ENCODE data around the gene LIMD2. TPM values are rescaled to one million over a fixed set of nuclear protein-coding genes. Genes with fewer than 3 reads are reported as not detected.

LIMD2 gene
- total RNA-seq, 4 donors from 2014 or later: 3.9 to 10.7 (median 7.2) TPM

- Histone ChIP-seq H3K36me3 (peaks cover 16 to 17% of the 10 kb centered on the region in 2 donors), H3K9me3 (no peaks in the 10 kb centered on the region), H3K4me1 (no peaks in the 10 kb centered on the region), H3K4me3 (replicated peaks in 1 of 3) (no peak overlapping the region), H3K27me3 (no peaks in the 10 kb centered on the region), H3K27ac (no peak overlapping the region)
- 67 to 72% methylated on average over 5 of the region's 5 CpGs for WGBS, 2 donors
- TF ChIP-seq CTCF (IDR thresholded peaks at IDR 0.05): no peak
- TF ChIP-seq POLR2A (IDR thresholded peaks at IDR 0.05): no peak
- no peak for DNase-seq
- intact Hi-C loops (cut with DNase I): no loop called here
Observed at GRCh38 chr17:63665527-63666214, 34.3 kb downstream of the LIMD2 start.

- Histone ChIP-seq H3K36me3 (no peaks in the 10 kb centered on the region), H3K27me3 (no peaks in the 10 kb centered on the region)
- intact Hi-C loops (cut with DNase I): no loop called here
Observed at GRCh38 chr17:63659850-63660249, 40.1 kb downstream of the LIMD2 start.

GRCh38 chr17:63658366-63658765 is 41.6 kb downstream of the LIMD2 start:
- WGBS, 2 donors: 31 to 86% methylated on average over 1 of the region's 1 CpG
- intact Hi-C loops (cut with DNase I): no loop called here
- Histone ChIP-seq H3K4me3 (replicated peaks in 1 of 3) (no peak overlapping the region), H3K9me3 (no peaks in the 10 kb centered on the region), H3K27ac (peak overlapping the region; percentile 12 to 60 (median 42)), H3K27me3 (no peaks in the 10 kb centered on the region), H3K4me1 (peaks cover 11 to 21% of the 10 kb centered on the region in 2 donors), H3K36me3 (no peaks in the 10 kb centered on the region)
- no peak for DNase-seq
- TF ChIP-seq CTCF (IDR thresholded peaks at IDR 0.05): no peak
- no peak for TF ChIP-seq POLR2A (IDR thresholded peaks at IDR 0.05)

More at GRCh38 chr17:63659850-63660249, 40.1 kb downstream of the LIMD2 start:
- TF ChIP-seq CTCF (IDR thresholded peaks at IDR 0.05) (no peak), POLR2A (IDR thresholded peaks at IDR 0.05) (no peak)
- Histone ChIP-seq H3K27ac (no peak overlapping the region), H3K4me1 (peaks cover 11 to 17% of the 10 kb centered on the region in 2 donors), H3K9me3 (no peaks in the 10 kb centered on the region), H3K4me3 (replicated peaks in 1 of 3) (no peak overlapping the region)
- 93 to 94% methylated on average over 3 of the region's 3 CpGs for WGBS, 2 donors
- no peak for DNase-seq

- WGBS, 2 donors: 35 to 41% methylated on average over 3 of the region's 3 CpGs
- TF ChIP-seq CTCF (IDR thresholded peaks at IDR 0.05): no peak
- no peak for TF ChIP-seq POLR2A (IDR thresholded peaks at IDR 0.05)
- intact Hi-C loops (cut with DNase I): no loop called here
- Histone ChIP-seq H3K27ac (peak overlapping the region; percentile 12 to 60 (median 21)), H3K27me3 (no peaks in the 10 kb centered on the region), H3K4me3 (replicated peaks in 1 of 3) (no peak overlapping the region), H3K4me1 (peaks cover 11 to 21% of the 10 kb centered on the region in 2 donors), H3K36me3 (peaks cover 3 to 5% of the 10 kb centered on the region in 2 donors), H3K9me3 (no peaks in the 10 kb centered on the region)
- DNase-seq: peak; percentile 75 to 80
Observed at GRCh38 chr17:63657786-63658185, 42.1 kb downstream of the LIMD2 start.

- TF ChIP-seq POLR2A (IDR thresholded peaks at IDR 0.05) (no peak), CTCF (IDR thresholded peaks at IDR 0.05) (no peak)
- no peak for DNase-seq
- Histone ChIP-seq H3K27me3 (no peaks in the 10 kb centered on the region), H3K27ac (no peak overlapping the region), H3K36me3 (peaks cover 6 to 7% of the 10 kb centered on the region in 2 donors), H3K4me1 (peaks cover 1 to 12% of the 10 kb centered on the region in 2 donors), H3K9me3 (no peaks in the 10 kb centered on the region), H3K4me3 (replicated peaks in 1 of 3) (no peak overlapping the region)
- 58 to 81% methylated on average over 2 of the region's 2 CpGs for WGBS, 2 donors
- intact Hi-C loops (cut with DNase I): no loop called here
Observed at GRCh38 chr17:63653050-63653449, 46.9 kb downstream of the LIMD2 start.

Measured in thyroid gland (tissue), 4 donors.